Stimulated activated CD4-positive, alpha-beta T cell treated with anti-CD3 and anti-CD28 coated beads, TNF-alpha, amount 100 ng/mL, for 48 hours (primary cell): Measurements from ENCODE around the gene CPT1A.
A peak's percentile ranks its signal among the peaks of the same experiment; 100 is the strongest.

Experiments
- DNase-seq, 3 donors: peaks; one replicate each; pipeline ENCODE4 v3.0.0-alpha.2; 2020; ENCODE audit warnings: low read depth in 3 of 3

The CPT1A gene

GRCh38 chr11:68798221-68798813 lies 43.4 kb downstream of the CPT1A start:
- peak in 2 of 3 donors; percentile 28 to 37 for DNase-seq

DNA sequence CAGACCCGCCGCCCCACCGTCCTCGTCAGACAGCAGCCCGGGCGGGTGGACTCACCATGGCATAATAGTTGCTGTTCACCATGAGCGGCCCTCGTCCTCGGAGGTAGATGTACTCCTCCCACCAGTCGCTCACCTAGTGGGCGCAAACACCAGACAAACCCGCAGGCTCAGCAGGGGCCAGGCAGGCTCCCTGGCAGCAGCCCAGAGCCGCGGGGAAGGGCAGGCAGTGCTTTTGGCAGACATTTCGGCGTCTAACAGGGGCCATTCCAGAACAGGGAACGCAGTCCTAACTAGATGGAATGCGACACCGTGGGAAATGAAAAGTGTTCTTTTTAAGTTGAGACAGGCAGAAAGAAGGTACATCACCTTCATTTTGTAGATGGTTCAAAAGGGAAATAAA lies 44.9 kb downstream of the CPT1A start:
- DNase-seq, result no peak

GRCh38 chr11:68792400-68792966 lies 49.2 kb downstream of the CPT1A start:
- DNase-seq, result no peak

DNA sequence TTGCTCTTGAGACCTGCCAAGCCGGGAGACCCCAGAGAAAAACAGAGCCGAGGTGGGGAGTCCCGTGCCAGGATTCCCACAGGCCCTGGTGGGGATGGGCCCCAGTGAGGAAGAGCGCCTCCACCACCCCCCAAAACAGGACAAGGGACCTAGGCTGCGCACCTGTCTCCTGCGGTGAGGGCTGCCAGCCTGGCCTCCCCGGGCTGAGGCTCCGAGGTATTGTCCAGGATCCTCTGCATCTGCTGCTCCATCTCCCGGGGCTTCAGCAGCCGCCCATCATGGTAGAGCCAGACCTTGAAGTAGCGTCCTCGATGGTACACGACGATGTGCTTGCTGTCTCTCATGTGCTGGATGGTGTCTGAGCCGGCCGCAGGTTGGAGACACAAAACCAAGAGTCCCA lies 57.1 kb downstream of the CPT1A start:
- no peak for DNase-seq

DNA sequence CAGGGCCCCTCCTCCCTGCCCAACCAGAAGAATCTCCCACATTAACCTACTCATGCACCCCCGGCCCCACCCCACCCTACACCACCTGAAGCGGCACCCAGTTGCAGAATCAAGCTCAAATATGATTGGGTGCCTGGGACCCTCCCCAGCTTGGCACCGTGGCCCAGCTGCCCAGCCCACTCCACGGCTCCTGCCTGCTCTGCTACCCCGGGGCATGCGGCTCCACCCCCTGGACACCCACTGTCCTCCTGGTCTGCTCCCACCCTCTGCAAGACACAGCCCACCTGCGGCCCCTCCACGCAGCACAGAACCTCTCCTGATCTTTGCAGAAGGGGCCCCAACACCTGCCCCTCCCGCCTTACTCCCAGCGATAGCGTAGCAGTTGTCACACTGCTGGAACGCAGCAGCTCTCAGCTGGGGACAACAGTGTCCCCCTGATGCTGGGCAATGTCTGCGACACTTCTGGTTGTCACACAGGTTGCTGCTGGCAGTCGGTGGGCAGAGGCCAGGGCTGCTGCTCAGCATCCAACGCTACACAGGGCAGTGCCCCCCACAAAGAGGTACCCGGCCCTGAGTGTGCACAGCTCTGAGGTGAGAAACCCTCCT lies 58.4 kb downstream of the CPT1A start:
- DNase-seq, result no peak

DNA sequence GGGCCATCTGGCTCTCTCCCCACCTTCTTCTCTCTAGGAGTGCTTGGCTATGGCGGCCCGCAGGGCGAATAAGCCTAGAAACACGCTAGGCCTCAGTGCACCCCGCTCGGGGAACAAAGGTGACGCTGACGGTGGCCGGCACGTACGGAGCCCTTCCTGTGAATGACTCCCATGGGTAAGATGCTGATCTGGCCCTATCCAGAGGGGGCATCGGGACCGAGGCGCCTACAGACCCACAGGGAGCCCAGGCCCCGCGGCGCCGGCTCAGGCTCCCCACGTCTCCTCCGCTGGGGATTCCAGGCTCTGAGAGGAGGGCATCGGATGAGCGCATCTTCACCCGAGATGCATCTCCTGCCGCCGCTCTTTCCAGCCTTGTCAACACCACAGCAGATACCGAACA lies 59.0 kb downstream of the CPT1A start:
- no peak for DNase-seq

DNA sequence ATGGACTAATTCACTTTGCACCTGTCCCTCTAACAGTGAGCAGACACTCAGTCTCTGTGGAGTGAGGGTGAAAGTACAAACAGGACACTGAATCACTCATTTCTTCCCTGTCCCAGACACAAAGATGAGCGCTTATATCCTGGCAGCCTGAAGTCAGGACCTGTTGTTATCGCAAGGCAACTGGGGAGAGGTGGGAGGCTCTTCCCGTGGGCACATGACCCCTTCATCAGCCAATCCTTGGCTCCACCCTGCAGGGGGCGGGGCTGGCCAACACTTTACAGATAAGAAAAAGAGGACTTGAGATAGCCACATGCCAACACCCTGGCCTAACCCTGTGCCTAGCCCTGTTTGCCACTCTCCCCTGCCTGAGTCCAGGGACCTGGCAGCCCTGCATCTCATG lies 60.9 kb downstream of the CPT1A start:
- DNase-seq, result no peak

DNA sequence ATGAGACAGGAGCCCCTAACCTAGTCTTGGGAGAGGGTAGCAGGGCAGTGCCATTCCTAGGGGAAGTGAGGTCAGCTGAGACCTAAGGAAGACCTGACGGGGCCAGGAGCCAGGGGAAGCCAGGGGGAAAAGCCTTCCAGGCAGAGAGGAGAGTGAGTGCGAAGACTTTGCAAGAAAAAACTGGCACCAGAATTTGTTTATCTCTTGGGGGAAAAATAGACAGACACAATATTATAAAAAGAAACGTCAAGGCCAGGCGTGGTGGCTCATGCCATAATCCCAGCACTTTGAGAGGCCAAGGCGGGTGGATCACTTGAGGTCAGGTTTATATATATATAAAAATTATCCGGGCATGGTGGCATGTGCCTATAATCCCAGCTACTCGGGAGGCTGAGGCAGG lies 63.5 kb downstream of the CPT1A start:
- DNase-seq, result no peak

- no peak for DNase-seq
Observed at GRCh38 chr11:68776442-68777235, 65.1 kb downstream of the CPT1A start.

- no peak for DNase-seq
Observed at GRCh38 chr11:68775951-68776388, 65.7 kb downstream of the CPT1A start.

DNA sequence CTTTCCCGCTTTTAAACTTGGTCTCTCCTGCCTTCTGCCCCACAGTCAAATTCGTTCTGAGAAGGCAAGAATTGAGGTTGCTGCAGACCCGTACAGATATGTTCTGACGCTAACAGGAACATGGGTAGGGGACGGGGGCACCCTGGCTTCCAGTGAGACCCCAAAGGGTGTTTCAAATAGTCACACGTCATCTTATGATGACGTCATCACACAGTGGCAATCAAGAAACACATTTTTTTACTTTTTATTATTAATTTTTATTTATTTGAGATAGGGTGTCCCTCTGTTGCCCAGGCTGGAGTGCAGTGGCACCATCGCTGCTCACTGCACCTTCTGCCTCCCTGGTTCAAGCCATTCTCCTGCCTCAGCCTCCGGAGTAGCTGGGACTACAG lies 67.5 kb downstream of the CPT1A start:
- DNase-seq, result no peak

- no peak for DNase-seq
Observed at GRCh38 chr11:68773521-68774193, 68.1 kb downstream of the CPT1A start.

DNA sequence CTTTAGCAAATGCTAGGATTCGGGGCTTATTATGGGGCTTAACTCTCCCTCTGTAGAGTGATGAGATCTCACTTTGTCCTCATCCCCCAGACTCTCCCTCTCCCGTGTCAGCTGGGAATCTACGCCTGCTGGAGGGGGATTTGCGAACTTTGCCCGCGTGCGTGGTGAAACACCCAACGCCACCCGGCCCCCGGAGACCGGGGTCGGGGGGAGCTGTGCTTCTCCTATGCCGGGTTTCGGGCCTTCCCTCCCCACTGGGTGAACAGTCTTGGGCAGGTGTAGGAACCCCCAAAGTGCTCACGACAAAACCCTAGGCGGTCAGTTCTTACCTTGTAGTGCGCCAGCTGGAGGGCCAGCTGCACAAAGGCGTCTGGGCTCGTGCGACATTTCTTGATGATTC lies 68.8 kb downstream of the CPT1A start:
- no peak for DNase-seq

GRCh38 chr11:68770781-68771180 lies 70.9 kb downstream of the CPT1A start:
- no peak for DNase-seq

DNA sequence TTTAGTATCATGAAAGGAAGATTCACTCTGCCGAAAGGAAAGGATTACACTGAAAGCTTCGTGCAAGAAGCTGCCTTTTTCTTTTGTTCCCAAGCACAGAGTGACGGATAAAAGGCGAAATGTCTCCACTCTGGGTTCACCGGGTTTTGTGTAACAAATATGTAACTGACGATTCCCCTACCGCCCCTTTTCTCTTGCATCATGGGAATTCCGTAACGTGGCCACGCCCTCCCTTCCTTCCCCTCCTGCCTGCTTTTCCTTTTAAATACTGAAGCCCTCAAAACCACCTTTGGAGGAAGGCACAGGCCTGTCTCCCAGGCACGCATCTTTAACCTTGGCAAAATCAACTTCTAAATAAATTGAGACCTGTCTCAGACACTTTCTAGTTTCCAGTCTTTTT lies 74.0 kb downstream of the CPT1A start:
- no peak for DNase-seq

- no peak for DNase-seq
Observed at GRCh38 chr11:68766786-68767185, 74.9 kb downstream of the CPT1A start.

- no peak for DNase-seq
Observed at GRCh38 chr11:68764746-68765145, 77.0 kb downstream of the CPT1A start.

- DNase-seq, result no peak
Observed at GRCh38 chr11:68763926-68764657, 77.6 kb downstream of the CPT1A start.

- DNase-seq, result no peak
Observed at GRCh38 chr11:68763181-68763721, 78.5 kb downstream of the CPT1A start.

DNA sequence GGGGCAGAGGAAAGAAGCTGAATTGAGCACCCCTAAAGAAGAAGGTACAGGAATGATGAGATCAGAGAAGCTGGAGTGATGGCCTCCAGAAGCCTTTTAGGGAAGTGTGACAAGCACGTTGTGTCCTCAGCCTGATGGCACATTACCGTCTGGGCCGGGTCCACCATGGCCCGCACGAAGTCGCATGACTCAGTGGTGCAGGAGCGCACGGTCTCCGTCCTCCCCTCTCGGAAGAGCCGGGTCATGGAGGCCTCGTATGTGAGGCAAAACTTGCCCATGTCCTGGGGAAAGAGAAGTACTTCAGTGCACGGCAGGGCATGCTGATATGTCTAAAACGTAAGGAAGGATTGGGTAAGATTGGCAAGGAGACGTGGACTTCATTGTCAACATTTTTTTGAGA lies 79.2 kb downstream of the CPT1A start:
- DNase-seq, result no peak

DNA sequence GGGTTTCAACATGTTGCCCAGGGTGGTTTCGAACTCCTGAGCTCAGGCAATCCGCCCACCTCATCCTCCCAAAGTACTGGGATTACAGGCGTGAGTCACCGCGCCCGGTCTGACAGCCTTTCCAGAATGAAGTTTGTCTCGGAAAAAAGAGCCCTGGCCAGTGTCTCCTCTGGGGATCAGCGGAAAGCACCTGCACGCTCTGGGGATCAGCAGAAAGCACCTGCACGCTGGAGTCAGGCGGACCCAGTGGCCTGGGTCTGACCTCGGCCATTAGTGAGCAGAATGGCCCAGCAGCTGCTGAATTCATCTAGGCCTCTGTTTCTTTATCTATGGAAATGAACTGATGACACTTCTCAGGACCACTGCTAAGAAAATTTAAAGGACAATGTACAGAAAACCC lies 79.9 kb downstream of the CPT1A start:
- DNase-seq, result no peak
